Stimulated activated CD8-positive, alpha-beta memory T cell treated with anti-CD3 and anti-CD28 coated beads, Interleukin-7, amount 100 ng/mL, for 4 hours (primary cell): ENCODE results near the gene CDH4.
A peak's percentile ranks its signal among the peaks of the same experiment; 100 is the strongest.
"Not testable (repeated sequence)": the region's sequence is repeated elsewhere in the genome, so short reads cannot be mapped to it uniquely, and the experiment has no call there.

Experiments
- DNase-seq, 2 donors: peaks; one replicate each; pipeline ENCODE4 v3.0.0-alpha.2; 2020; ENCODE audit warnings: low read depth in 2 of 2

Gene CDH4

DNA sequence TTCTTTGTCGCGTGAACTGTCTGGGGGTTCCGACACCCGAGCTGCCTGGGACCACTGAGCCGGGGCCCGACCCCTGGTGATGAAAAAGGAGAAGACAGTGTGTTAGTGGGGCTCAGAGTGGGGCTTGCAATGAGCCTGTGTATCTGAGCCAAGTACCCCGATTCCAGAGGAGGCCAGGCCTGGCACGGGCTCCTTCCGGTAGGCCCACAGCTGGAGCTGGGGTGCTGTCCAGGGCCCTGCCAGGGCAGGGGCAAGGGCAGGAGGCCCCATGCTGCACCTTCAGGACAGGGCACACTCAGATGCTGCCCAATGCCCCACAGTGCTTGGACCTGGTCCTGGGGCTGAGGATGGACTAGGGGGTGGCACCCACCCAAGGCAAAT lies 724.2 kb downstream of the CDH4 start:
- DNase-seq: no peak

DNA sequence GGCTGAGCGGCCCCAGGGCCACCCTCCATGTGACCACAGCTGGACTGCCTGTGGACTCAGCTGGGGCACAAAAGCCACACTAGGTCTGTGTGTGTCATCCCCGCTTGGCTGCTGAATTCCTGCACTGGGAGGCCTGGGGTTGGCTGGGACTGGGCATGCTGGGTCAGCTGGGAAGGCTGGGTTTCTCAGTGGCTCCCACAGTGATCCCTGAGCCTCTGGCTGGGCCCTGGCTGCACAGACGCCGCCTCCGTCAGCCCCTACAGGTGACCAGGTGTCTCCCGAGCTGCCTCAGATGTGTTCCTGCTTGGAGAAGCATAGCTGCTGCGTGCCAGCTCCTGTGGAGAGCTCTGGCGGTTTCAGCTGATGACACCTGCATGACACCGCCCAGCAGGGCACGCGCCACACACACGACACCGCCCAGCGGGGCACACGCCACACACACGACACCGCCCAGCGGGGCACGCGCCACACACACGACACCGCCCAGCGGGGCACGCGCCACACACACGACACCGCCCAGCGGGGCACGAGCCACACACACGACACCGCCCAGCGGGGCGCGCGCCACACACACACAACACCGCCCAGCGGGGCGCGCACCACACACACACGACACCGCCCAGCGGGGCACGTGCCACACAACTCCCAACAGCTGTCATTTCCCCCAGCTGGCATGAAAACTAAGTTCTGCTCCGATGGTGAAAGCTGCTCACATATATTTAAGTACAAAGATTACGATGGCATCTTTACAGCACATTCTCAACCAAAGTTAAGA lies 724.8 kb downstream of the CDH4 start:
- no peak for DNase-seq

DNA sequence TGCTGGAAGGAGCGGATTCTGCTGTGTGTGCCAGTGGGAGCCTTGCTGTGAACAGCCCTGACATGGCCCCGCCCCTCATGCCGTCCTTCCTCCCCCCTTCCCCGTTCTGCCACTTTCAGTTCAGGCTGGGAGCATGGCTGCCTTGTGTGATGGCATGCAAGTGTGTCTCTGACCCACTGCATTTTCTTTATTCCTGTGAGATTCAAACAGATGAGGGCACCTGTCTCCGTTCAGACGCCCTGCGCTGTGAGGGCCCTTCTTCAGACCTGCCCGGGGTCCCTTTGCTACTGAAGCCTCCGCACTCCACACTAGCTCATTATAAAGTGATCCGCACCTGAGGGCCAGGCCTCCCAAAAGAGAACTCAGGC lies 725.3 kb downstream of the CDH4 start:
- no peak for DNase-seq

DNA sequence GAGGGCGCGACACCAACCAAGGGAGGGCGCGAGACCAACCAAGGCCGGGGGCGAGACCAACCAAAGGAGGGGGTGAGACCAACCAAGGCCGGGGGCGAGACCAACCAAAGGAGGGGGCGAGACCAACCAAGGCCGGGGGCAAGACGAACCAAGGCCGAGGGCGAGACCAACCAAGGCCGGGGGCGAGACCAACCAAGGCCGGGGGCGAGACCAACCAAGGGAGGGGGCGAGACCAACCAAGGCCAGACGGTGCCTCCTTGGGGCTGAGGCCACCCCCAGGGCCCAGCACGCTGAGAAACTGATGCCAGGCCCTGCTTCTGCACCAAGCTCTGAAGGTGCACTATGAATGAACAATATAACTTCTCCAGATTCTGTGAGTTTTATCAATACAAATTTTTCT lies 726.4 kb downstream of the CDH4 start:
- DNase-seq: no peak

DNA sequence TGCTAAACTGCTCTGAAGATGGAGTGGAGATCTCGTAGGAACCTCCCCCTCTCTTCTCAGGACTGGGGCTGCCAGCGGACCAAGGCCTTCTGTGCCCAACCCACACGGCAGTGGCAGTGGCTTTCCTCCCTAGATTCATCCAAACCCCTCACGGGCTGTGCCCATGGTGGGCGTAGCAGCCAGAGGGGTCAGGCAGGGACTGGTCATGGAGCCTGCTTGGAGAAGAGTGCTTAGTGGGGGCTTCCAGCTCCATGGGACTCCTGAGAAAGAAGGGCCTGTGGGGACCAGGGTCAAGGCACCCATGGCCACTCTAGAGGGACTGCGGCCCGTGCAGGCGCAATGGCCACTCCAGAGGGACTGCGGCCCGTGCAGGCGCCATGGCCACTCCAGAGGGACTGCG lies 727.0 kb downstream of the CDH4 start:
- DNase-seq: no peak

DNA sequence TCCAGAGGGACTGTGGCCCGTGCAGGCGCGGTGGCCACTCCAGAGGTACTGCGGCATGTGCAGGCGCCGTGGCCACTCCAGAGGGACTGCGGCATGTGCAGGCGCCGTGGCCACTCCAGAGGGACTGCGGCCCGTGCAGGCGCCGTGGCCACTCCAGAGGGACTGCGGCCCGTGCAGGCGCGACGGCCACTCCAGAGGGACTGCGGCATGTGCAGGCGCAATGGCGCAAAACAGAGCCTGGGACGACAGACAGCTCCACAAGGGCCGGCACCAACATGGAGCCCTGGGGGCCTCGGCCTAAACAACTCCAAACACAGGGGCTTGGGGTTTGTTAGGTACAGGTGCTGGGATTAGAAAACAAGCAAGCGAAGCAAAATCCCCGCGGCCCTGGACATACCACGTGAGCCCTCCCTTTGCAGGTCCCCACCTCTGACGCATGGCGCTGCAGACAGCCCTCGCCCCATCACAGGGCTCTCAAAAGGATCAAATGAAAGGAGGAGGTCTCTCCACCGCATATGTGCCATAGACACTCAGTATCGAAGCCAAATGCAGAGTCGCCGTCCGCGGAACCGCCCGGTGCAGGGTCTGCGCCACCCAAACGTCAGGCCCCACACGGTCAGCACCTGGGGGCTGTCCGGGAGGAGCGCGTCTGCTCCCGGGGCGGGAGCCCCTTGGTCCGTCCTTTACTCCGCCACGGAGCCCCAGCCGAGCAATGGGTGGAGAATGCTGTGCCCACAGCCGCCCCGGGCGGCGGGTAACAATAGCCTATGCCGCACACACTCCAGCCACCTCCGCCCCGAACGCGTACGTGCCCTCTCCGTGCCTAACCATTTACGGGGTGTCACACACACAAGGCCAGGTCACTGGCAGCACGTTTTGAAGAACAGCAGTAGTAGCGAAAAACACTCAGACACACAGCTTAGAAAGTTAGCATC lies 727.9 kb downstream of the CDH4 start:
- DNase-seq: no peak

DNA sequence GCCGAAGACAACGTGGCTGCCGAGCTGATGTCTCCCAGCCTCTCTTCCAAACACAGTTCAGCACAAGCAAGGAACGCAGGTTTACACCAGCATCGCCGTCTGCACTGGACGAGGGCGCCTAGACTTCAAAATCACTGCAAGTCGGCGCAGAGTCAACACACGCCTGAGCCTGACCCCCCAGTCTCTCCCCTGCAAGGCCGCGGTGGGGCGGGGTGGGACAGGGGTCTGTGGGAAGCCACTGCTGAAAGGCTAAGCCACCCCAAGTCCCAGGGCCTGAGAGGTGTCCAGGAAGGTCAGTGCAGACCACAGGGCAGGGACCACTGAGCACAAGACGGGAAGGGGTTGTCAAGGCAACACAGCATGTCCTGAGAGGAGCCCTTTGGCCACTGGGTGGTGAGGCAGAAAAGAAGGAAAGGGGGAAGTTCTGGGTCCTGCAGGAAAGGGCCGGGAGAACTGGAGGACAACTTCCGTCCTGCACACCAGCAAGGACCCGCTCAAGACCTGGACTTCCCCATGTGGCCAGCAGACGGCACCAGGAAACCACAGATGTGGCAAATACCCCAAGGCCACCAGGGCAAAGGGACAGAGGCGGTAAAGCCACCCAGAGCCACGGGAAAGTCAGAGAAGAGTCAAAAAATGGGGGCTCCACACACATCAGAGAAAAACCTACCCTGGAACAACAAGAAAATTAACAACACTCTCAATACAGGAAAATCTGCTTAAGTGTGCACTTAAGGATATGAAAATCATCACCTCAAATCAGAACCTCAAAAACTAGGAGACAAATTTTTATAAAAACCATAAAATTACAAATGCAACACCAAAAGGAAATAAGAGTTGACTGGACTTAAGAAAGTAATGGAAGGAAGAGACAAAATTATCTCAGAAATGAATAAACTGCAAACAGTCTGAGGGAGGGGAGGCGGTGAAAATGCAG lies 728.9 kb downstream of the CDH4 start:
- DNase-seq: no peak

DNA sequence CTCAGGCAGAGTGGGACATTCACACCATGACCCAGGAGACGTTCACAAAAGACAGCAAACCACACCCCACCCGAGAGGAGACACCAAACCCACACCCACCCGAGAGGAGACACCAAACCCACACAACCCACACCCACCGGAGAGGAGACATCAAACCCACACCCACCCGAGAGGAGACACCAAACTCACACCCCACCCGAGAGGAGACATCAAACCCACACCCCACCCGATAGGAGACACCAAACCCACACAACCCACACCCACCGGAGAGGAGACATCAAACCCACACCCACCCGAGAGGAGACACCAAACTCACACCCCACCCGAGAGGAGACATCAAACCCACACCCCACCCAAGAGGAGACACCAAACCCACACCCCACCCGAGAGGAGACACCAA lies 729.6 kb downstream of the CDH4 start:
- not testable (repeated sequence) for DNase-seq

DNA sequence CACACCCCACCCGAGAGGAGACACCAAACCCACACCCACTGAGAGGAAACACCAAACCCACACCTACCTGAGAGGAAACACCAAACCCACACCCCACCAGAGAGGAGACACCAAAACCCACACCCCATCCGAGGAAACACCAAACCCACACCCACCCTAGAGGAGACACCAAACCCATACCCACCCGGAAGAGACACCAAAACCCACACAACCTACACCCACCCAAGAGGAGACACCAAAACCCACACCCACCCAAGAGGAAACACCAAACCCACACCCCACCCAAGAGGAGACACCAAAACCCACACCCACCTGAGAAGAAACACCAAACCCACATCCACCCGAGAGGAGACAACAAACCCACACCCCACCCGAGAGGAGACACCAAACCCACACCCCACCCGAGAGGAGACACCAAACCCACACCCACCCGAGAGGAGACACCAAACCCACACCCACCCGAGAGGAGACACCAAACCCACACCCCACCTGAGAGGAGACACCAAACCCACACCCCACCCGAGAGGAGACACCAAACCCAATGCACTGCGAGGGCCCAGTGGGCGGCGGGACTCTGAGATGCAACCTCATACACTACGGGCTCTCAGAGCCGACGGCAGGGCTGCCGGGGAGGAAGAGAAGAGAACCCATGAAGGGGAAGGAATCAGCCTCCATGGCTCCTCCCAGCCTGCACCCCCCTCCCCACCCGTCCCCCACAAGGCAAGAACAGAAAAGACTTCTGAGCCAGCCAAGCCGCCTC lies 730.3 kb downstream of the CDH4 start:
- no peak for DNase-seq

DNA sequence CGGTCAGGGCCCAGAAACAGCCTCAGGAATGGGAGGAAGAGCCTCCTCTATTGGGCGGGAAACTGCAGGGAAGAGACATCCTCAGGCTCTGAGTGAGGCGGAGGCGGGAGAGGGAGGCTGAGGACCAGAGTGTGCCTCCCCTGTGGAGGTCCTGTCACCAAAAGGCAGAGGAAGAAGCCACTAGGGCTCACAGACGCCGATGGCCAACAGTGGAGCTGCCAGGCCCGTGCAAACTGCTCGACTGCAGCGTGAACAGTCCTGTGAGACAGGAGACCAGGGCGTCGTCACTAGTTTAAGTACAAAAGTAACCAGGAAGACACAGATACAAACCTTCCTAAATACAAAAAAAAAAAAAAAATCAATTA lies 730.9 kb downstream of the CDH4 start:
- no peak for DNase-seq

DNA sequence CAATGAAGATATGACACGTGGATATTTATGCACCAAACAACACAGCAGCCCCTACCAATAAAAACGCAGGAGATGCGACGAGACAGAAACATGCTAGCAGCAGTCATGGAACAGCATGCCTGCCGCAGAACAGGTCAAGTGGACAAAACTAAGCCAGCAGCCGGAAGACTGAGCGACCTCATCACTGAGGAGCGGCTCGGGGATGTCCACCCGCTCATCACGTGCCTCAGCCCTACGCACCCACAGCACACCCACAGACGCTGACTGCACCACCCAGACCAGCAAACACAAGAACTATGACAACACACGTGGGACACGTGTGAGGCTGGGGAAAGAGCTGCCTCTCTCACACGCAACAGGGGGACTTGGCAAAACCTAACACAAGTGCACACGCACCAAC lies 731.9 kb downstream of the CDH4 start:
- DNase-seq: no peak

DNA sequence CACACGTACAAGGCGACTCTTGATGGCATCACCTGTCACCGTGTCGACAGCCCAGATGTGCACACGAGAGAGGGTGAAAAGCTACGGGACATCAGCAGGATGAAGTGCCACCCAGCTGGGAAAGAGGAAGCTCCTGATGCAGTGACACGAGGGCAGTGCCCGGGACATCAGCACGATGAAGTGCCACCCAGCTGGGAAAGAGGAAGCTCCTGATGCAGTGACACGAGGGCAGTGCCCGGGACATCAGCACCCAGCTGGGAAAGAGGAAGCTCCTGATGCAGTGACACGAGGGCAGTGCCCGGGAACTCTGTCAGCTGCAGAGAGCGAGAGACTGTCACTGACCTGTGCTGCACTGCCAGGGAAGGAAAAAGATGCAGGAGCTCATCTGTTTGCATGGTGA lies 732.4 kb downstream of the CDH4 start:
- DNase-seq: not testable (repeated sequence)

DNA sequence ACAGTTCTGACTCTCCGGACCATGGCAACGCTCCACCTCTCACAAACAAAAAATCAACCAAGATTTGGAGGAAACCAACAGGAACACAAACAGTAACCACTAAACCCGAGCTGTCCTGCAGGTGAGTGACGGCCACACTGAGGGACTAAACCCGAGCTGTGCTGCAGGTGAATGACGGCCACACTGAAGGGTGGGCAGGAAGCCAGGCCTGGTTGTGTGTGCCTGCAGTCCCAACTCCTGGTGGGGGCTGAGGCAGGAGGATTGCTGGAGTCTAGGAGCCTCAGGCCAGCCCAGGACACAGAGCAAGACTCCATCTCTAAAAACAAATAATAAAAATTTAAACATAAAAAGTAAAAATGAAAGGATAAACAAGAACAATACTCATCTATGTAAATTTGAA lies 733.0 kb downstream of the CDH4 start:
- DNase-seq: no peak

DNA sequence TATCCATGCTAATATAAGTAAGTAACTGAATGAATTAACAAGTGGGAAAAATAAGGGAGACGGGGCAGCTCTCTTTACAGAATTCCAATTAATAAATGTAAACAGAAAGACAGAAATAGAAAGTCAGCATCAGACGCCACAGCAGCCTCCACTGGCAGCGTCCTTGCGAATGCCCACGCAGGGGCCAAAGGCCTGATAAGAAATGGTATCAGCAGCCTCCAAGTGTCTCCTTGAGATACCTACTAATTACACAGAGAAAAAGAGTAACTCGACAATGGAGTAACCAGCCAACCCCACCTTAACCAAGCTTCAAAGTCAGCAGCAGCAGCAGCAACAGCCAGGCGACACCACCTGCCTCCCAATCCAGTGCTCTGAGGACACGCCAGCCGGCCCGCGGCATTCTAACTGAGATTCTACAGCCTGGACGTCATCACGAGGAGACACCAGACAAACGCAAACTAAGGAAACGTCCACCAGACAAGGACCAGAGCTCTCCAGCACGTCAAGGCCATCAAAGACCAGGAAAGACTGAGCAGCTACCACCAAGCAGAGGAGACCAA lies 734.8 kb downstream of the CDH4 start:
- DNase-seq: no peak

DNA sequence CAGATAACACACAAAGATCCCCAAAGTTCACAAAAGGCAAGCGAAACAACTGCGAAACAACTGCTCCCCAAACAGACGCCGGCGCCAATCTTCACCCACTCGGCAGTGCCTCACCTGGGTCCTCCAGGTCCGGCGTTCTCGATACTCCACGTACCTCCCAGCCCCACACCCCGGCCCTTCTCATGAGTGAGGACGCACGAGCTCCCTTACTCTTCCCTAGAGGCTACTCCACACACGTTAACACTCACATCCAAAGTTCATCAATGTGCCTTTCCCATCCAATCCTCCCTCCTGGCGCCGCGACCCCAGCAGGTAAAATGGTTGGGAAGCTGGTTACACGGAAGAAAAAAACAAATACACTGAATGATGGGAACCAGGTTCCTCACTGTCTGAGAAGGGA lies 736.6 kb downstream of the CDH4 start:
- no peak for DNase-seq

DNA sequence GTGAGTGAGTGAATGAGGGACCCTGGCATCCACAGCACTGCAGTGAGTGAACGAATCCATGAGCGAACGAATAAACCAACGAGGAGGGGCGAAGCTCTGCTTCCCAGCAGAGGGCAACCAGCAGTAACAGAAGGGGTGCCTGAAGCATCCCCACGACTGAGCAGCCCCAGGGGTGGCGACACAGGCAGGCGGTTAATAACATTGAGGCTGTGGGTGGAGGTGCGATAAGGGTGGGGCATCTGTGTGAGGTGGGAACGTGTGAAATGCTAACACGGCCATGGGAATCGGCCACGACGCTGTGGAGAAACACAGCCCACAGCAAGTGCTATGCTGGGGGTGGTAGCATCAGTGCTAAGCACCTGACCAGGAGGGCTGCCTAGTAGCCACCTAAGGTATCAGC lies 737.7 kb downstream of the CDH4 start:
- DNase-seq: peak in 1 of 2 donors; percentile 14
